HG02973 (cell line): ENCODE data around the gene ESCO1.
"Not testable (repeated sequence)": the region's sequence is repeated elsewhere in the genome, so short reads cannot be mapped to it uniquely, and the experiment has no call there.

Source experiments
- ATAC-seq: cut with Tn5 transposase; IDR thresholded peaks from one replicate; pipeline ENCODE4 v1.9.1; 2021; ENCODE audit warnings: moderate library complexity; ENCODE audit not compliant: unreplicated experiment

The ESCO1 gene, protein sequence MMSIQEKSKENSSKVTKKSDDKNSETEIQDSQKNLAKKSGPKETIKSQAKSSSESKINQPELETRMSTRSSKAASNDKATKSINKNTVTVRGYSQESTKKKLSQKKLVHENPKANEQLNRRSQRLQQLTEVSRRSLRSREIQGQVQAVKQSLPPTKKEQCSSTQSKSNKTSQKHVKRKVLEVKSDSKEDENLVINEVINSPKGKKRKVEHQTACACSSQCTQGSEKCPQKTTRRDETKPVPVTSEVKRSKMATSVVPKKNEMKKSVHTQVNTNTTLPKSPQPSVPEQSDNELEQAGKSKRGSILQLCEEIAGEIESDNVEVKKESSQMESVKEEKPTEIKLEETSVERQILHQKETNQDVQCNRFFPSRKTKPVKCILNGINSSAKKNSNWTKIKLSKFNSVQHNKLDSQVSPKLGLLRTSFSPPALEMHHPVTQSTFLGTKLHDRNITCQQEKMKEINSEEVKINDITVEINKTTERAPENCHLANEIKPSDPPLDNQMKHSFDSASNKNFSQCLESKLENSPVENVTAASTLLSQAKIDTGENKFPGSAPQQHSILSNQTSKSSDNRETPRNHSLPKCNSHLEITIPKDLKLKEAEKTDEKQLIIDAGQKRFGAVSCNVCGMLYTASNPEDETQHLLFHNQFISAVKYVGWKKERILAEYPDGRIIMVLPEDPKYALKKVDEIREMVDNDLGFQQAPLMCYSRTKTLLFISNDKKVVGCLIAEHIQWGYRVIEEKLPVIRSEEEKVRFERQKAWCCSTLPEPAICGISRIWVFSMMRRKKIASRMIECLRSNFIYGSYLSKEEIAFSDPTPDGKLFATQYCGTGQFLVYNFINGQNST

GRCh38 chr18:21600526-21601410 lies at the start of gene ESCO1:
Gene ESCO1, minus strand, starts transcription at chr18:21600704. Its CDS starts 25,861 bp downstream, at chr18:21574843.
- peak; percentile 83 for ATAC-seq

DNA sequence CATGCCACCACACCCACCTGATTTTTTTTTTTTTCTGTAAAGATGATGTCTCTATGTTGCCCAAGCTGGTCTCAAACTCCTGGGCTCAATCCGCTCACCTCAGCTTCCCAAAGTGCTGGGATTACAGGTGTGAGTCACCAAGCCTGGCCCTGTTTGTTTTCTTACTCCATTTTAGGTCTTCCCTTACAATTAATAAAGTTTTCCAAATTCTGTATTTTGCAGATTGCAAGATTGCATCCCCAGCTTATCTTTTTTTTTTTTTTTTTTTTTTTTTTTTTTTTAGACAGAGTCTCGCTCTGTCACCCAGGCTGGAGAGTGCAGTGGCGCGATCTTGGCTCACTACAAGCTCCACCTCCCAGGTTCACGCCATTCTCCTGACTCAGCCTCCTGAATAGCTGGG lies 39.9 kb upstream of the ESCO1 start:
- not testable (repeated sequence) for ATAC-seq

- ATAC-seq = no peak
These were observed 38.3 kb upstream of the ESCO1 start for GRCh38 chr18:21638822-21639221.

- ATAC-seq = no peak
These were observed 36.3 kb upstream of the ESCO1 start for GRCh38 chr18:21636769-21637168.

DNA sequence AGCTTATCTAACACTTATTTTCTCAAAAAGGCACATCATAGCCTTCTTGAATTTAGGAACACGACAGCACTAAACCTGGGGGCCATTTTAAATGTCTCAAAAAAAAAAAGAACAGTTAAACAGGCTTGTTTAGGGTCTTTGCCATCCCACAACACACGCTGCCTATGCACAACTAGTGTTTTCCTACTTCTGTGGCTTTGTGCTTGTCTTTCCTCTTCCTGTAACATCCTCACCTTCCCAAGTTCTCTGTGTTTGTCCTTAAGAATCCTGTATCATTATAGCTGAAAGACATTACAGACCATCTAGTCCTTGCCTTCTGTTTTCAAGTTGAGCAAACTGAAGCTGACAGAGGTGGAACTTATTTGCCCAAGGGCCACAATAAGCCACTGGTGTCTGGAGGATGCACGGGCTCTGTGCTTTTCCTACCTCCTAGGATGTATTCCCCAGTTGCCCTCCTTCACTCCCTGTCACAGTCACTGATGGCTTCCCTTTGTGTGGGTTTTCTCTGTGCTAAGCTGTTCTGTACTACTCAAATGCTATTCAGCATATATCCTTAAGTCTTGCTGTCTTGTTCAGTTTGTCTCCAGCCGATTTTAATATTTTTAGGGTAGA lies 34.2 kb upstream of the ESCO1 start:
- ATAC-seq = no peak

GRCh38 chr18:21632393-21632792 lies 31.9 kb upstream of the ESCO1 start:
- no peak for ATAC-seq

DNA sequence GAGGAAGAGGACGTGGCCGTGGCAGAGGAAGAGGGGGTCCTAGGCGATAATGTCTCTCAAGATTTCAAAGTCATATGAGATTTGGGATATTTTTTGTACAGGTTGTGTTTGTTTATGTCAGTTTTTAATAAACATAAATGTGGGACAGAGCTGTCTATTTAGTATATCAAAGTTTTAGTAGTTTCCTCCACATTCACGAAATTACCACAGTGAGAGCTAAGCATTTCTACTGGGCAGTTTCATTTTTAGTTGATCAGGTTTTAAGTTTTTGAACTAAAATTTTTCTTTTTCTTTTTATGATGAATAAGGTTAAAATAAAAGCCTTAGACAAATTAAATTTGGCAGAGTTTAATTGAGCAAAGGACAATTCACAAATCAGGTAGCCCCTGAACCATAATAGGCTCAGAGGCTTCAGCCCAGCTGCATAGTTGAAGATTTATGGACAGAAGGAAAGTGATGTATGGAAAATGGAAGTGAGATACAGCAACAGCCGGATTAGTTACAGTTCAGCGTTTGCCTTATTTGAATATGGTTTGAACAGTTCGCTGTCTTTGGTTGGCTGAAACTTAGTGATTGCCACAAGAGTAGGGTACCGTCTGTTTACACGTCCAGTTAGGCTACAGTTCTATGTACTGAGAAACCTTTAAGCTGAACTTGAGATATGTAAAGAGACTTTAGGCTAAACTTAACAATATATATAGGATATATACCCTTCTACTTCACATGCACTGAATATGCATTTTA lies 28.8 kb upstream of the ESCO1 start:
- peak; percentile 88 for ATAC-seq

DNA sequence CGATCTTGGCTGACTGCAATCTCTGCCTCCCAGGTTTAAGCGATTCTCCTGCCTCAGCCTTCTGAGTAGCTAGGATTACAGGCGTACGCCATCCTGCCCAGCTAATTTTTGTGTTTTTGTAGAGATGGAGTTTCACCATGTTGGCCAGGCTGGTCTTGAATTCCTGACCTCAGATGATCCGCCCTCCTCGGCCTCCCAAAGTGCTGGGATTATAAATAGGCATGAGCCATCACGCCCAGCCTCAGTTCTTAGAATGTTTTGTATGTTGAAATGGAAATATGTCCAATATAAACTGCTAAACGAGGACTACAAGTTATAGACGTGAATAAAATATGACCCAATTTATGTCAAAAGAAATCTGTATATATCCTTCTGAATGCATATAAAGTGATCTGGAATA lies 21.1 kb upstream of the ESCO1 start:
- not testable (repeated sequence) for ATAC-seq

- ATAC-seq = peak; percentile 96
These were observed 11.9 kb upstream of the ESCO1 start, which contains the start of gene SNRPD1 for GRCh38 chr18:21612125-21613039. Gene SNRPD1, plus strand, starts transcription at chr18:21612314. Its CDS starts 116 bp downstream, at chr18:21612430.

- not testable (repeated sequence) for ATAC-seq
These were observed 11.1 kb upstream of the ESCO1 start for GRCh38 chr18:21611401-21612124.

DNA sequence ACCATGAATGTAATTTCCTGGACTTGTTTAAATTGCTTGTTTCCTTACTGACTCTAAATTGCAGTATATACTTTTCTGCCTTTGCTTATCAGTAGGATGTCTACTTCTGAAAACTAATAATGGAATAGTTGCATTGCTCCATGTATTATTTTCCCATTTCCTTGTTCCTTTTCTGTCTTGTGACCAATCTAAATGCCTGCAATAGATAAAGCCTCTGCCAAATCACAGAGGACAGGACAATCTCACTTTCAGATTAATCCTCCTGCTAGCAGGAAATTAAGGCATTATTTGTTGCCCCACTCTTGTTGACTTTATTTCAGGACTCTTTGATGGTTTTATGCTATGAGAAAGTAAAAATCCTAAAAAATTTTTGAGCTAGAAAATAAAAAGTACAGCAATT lies 4.7 kb upstream of the ESCO1 start:
- no peak for ATAC-seq

- no peak for ATAC-seq
These were observed 4.2 kb upstream of the ESCO1 start for GRCh38 chr18:21604671-21605070.

DNA sequence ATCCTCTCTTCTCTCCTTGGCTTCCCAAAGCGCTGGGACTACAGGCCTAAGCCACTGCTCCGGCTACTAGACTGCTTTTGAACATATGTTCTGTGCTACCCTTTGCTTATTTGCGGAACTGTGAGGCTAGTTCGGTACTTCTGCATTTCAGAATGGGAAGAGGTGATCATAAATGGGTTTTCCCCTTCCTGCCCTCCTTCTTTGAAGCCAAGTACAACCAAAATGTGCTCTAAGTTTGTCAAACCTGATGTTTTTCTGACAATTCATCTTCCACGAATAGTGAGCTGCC lies 1.7 kb upstream of the ESCO1 start:
- ATAC-seq = no peak

DNA sequence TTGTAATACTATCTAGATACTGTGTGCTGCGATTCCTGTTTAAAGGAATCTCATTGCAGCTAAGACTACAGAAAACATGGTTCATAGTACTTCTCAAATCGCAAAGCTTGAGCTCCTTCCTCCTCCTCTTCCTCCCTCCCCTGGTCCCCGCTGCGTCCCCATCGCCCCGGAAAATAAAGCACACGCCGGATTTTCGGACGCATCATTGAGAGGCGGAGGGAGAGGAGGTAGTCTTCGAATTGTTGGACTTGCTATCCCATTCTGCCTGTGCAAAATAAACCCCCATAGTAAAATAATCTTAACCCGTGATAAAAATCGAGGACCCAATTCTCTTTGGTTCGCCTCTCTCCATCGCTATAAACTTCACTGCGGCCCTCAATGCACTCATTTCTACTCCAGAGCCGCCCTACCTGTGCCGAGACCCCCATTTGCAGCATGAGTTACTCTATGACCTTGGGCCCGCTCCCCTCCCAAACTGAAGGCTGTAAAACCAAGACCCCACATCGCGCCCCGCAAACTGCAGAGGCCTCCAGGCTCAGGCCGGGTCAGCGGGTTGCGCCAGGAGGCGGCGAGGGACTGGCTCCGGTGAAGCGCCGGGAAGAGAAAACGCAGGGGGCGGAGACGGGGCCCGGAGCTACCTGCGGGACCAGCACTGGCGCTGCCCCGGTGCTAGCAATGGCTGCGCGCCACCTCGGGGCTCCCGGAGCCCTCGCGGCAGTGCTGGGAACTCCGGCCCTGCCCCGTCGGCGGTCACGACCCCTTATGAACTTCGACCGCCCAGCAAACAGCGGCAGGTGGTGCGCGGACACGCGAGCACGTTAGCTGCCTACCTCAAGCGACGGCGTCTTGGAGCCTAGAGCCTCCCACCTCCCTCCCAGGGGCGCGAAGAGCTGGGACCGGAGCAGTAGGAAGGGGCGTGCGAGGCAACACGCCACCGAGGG lies 649 bp downstream of the ESCO1 start:
- ATAC-seq = peak; percentile 39

GRCh38 chr18:21598726-21599584 lies 1.5 kb downstream of the ESCO1 start:
- no peak for ATAC-seq

- no peak for ATAC-seq
These were observed 2.9 kb downstream of the ESCO1 start for GRCh38 chr18:21597620-21598019.
